Hepatocyte (in vitro differentiated cells): ENCODE results near the gene SARDH. TPM values are rescaled to one million over a fixed set of nuclear protein-coding genes. Genes with fewer than 3 reads are reported as not detected.

ENCODE experiments used
- DNase-seq: peaks from one replicate; pipeline ENCODE4 v3.0.0-alpha.2; 2016; ENCODE audit warnings: low spot score
- H2AFZ ChIP-seq: fragments of 200-600 bp; sonication (generic); 2 replicates; pipeline ENCODE4 v1.6.0; 2016; ENCODE audit warnings: antibody characterized with exemption, mild to moderate bottlenecking
- H3K27ac ChIP-seq: fragments of 200-600 bp; sonication (generic); 2 replicates; pipeline ENCODE4 v1.5.1; 2016; ENCODE audit warnings: mild to moderate bottlenecking
- H3K27me3 ChIP-seq: fragments of 200-600 bp; sonication (generic); 2 replicates; pipeline ENCODE4 v1.6.1; 2016
- H3K36me3 ChIP-seq: fragments of 200-600 bp; sonication (generic); replicated peaks from 2 replicates; pipeline ENCODE4 v1.5.1; 2016; ENCODE audit warnings: low read depth; ENCODE audit not compliant: insufficient read depth
- H3K4me1 ChIP-seq: fragments of 200-600 bp; sonication (generic); 2 replicates; pipeline ENCODE4 v1.5.1; 2016; ENCODE audit warnings: mild to moderate bottlenecking, moderate library complexity; ENCODE audit not compliant: insufficient read depth
- H3K4me2 ChIP-seq: fragments of 200-600 bp; sonication (generic); 2 replicates; pipeline ENCODE4 v1.6.0; 2016
- H3K4me3 ChIP-seq: fragments of 200-600 bp; sonication (generic); 2 replicates; pipeline ENCODE4 v1.5.1; 2016; ENCODE audit warnings: mild to moderate bottlenecking
- H3K79me2 ChIP-seq: fragments of 200-600 bp; sonication (generic); 2 replicates; pipeline ENCODE4 v1.6.0; 2017; ENCODE audit warnings: mild to moderate bottlenecking
- H3K9me2 ChIP-seq: fragments of 200-600 bp; sonication (generic); replicated peaks from 2 replicates; pipeline ENCODE4 v1.6.0; 2017; ENCODE audit warnings: mild to moderate bottlenecking; ENCODE audit not compliant: insufficient read depth
- H3K9me3 ChIP-seq: fragments of 200-600 bp; sonication (generic); 2 replicates; pipeline ENCODE4 v1.5.1; 2016; ENCODE audit warnings: low read depth, mild to moderate bottlenecking
- H4K20me1 ChIP-seq: fragments of 200-600 bp; sonication (generic); 2 replicates; pipeline ENCODE4 v1.6.0; 2016; ENCODE audit warnings: mild to moderate bottlenecking; ENCODE audit not compliant: insufficient read depth, poor library complexity, severe bottlenecking
- EZH2 ChIP-seq: fragments of 200-600 bp; sonication (generic); IDR thresholded peaks from 2 replicates; pipeline ENCODE4 v1.6.1; 2016; ENCODE audit warnings: antibody characterized with exemption, mild to moderate bottlenecking, borderline replicate concordance
- EZH2phosphoT487 ChIP-seq: fragments of 200-600 bp; sonication (generic); IDR thresholded peaks from one replicate; pipeline ENCODE4 v1.6.1; 2018; ENCODE audit warnings: antibody characterized with exemption, mild to moderate bottlenecking, low read depth, moderate library complexity; ENCODE audit not compliant: unreplicated experiment, severe bottlenecking
- WGBS: methylation state at CpG from one replicate; pipeline ENCODE4 v1.1.6; 2016; ENCODE audit warnings: low lambda C conversion rate; ENCODE audit errors: missing lambda C conversion rate; 5-methylcytosine and 5-hydroxymethylcytosine counted together
- polyA plus RNA-seq: library from polyadenylated mRNA; unstranded; fragments of >200 nt; fragmentation: Nextera tagmentation; extraction: Ambion mirVana; gene quantifications from 2 replicates; pipeline ENCODE4 v1.2.1, GENCODE V29; 2016
- total RNA-seq: library from RNA; depleted of rRNA; stranded (reverse); fragments of >200 nt; gene quantifications from 2 replicates; pipeline ENCODE4 v1.2.3, GENCODE V29; 2014
- TF ChIP-seq, protein P1 (sequence below): fragments of 200-600 bp; sonication (generic); IDR thresholded peaks from 2 replicates; pipeline ENCODE4 v1.5.1; 2016; ENCODE audit warnings: antibody characterized with exemption, mild to moderate bottlenecking; ENCODE audit not compliant: poor library complexity

The SARDH gene
- total and polyA plus RNA-seq, 2 experiments from 2014 or later = 7.5 to 9.8 TPM

GRCh38 chr9:133731876-133732638, 6.1 kb downstream of the SARDH start:
- Histone ChIP-seq H3K36me3 (no peaks in the 10 kb centered on the region), H3K9me2 (no peaks in the 10 kb centered on the region), H4K20me1 (no peaks in the 10 kb centered on the region), H3K4me3 (no peak overlapping the region), H3K79me2 (no peaks in the 10 kb centered on the region), H3K9me3 (no peaks in the 10 kb centered on the region), H3K27ac (no peak overlapping the region), H2AFZ (no peak overlapping the region), H3K4me2 (no peak overlapping the region), H3K27me3 (no peaks in the 10 kb centered on the region), H3K4me1 (no peaks in the 10 kb centered on the region)
- 89% methylated on average over 26 of the region's 30 CpGs for WGBS
- peak; percentile 27 for DNase-seq
- TF ChIP-seq, protein P1, sequence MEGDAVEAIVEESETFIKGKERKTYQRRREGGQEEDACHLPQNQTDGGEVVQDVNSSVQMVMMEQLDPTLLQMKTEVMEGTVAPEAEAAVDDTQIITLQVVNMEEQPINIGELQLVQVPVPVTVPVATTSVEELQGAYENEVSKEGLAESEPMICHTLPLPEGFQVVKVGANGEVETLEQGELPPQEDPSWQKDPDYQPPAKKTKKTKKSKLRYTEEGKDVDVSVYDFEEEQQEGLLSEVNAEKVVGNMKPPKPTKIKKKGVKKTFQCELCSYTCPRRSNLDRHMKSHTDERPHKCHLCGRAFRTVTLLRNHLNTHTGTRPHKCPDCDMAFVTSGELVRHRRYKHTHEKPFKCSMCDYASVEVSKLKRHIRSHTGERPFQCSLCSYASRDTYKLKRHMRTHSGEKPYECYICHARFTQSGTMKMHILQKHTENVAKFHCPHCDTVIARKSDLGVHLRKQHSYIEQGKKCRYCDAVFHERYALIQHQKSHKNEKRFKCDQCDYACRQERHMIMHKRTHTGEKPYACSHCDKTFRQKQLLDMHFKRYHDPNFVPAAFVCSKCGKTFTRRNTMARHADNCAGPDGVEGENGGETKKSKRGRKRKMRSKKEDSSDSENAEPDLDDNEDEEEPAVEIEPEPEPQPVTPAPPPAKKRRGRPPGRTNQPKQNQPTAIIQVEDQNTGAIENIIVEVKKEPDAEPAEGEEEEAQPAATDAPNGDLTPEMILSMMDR = no peak
- TF ChIP-seq EZH2phosphoT487 = no peak
- TF ChIP-seq EZH2 = no peak

GRCh38 chr9:133730994-133731715, 7.0 kb downstream of the SARDH start:
- no peaks in the 10 kb centered on the region for H3K79me2 ChIP-seq
- H4K20me1 ChIP-seq = no peaks in the 10 kb centered on the region
- no peak overlapping the region for H2AFZ ChIP-seq
- no peaks in the 10 kb centered on the region for H3K36me3 ChIP-seq
- DNase-seq = no peak
- no peaks in the 10 kb centered on the region for H3K4me1 ChIP-seq
- WGBS = 94% methylated on average over 27 of the region's 27 CpGs
- no peak overlapping the region for H3K27ac ChIP-seq
- TF ChIP-seq EZH2phosphoT487 (no peak), EZH2 (no peak)
- TF ChIP-seq, protein P1 = no peak
- H3K27me3 ChIP-seq = no peaks in the 10 kb centered on the region
- no peak overlapping the region for H3K4me3 ChIP-seq
- H3K4me2 ChIP-seq = no peak overlapping the region
- no peaks in the 10 kb centered on the region for H3K9me2 ChIP-seq
- H3K9me3 ChIP-seq = no peaks in the 10 kb centered on the region

- Histone ChIP-seq H2AFZ (no peak overlapping the region), H3K79me2 (no peaks in the 10 kb centered on the region), H3K4me1 (no peaks in the 10 kb centered on the region), H4K20me1 (no peaks in the 10 kb centered on the region), H3K9me2 (no peaks in the 10 kb centered on the region), H3K27me3 (no peaks in the 10 kb centered on the region), H3K4me3 (no peak overlapping the region), H3K36me3 (no peaks in the 10 kb centered on the region), H3K27ac (no peak overlapping the region), H3K4me2 (no peak overlapping the region), H3K9me3 (no peaks in the 10 kb centered on the region)
- DNase-seq = no peak
- TF ChIP-seq EZH2 (no peak), EZH2phosphoT487 (no peak)
- TF ChIP-seq, protein P1 = no peak
- 89% methylated on average over 19 of the region's 19 CpGs for WGBS
These were observed 8.4 kb downstream of the SARDH start for GRCh38 chr9:133729617-133730281.
